Jurkat, Clone E6-1 (cell line): ENCODE results near the gene SHQ1.
"Not testable (repeated sequence)": the region's sequence is repeated elsewhere in the genome, so short reads cannot be mapped to it uniquely, and the experiment has no call there.

ENCODE experiments used
- DNase-seq: peaks from one replicate; pipeline ENCODE4 v3.0.0-alpha.2; 2011; ENCODE audit warnings: low read depth, low spot score
- H3K4me3 ChIP-seq: 2 replicates; pipeline ENCODE4 v1.5.1; 2011; ENCODE audit warnings: mild to moderate bottlenecking, low read length, control low read depth, moderate library complexity

SHQ1 gene

GRCh38 chr3:72810659-72811434 lies 37.4 kb downstream of the SHQ1 start:
- no peak overlapping the region for H3K4me3 ChIP-seq
- no peak for DNase-seq

- H3K4me3 ChIP-seq = no peak overlapping the region
- DNase-seq = no peak
Measured at GRCh38 chr3:72810063-72810462, 38.2 kb downstream of the SHQ1 start.

DNA sequence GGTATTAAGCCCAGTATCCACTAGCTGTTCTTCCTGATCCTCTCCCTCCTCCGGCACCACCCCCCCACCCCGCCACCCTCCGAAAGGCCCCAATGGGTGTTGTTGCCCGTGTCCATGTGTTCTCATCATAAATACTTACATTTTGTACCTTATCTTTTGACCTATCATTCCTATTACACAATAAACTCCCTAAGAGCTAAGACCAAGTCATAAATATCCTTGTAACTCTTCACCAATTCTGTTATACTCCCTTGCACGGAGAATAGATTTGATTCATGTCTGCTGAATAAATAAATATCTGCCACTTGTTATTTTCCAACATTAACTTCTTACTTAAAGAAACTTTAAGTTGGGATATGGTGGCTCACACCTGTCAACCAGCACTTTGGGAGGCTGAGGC lies 43.9 kb downstream of the SHQ1 start:
- H3K4me3 ChIP-seq = no peak overlapping the region
- DNase-seq = no peak

- H3K4me3 ChIP-seq = no peak overlapping the region
- DNase-seq = no peak
Measured at GRCh38 chr3:72803573-72803972, 44.7 kb downstream of the SHQ1 start.

DNA sequence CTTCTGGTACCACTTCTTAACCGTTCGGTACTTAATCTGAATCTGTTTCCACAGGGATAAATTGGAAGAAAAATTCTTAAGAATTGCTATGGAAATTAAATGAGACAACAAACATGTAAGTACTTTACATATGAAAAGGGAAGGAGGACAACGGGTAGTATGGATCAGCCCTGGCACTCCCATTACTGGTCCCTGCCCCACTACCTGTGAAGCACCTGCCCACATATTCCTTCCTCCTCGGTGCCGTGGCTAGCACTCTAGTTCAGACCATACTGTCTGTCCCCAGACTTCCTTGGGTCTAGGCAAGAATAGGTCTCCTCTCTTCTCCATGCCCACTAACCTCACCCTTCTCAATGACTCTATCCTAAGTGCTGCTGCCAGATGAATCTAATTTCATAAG lies 46.2 kb downstream of the SHQ1 start:
- no peak for DNase-seq

DNA sequence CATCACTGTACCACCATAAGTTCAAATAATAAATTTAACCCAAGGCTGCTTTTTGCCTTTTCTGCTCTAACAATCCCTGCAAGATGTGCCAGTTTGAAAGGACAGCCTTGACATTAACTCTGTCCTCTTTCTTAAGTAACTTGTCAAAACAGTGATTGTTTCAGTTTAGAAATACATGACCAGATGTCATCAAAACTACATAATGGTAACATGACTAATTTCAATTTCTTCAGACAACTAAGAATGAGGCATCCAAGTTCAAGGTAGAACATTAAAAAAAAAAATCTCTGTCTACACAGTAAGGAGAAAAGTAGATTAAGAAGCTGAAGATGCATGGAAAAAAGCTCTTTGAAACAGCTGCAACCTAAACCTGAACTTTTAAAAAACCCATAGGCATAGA lies 47.4 kb downstream of the SHQ1 start:
- no peak for DNase-seq
- no peak overlapping the region for H3K4me3 ChIP-seq

More for the DNA sequence above, 46.2 kb downstream of the SHQ1 start:
- H3K4me3 ChIP-seq = no peak overlapping the region

- H3K4me3 ChIP-seq = no peak overlapping the region
- no peak for DNase-seq
Measured at GRCh38 chr3:72798552-72799195, 49.6 kb downstream of the SHQ1 start.

- no peak overlapping the region for H3K4me3 ChIP-seq
- no peak for DNase-seq
Measured at GRCh38 chr3:72797773-72798543, 50.3 kb downstream of the SHQ1 start.

- DNase-seq = no peak
- H3K4me3 ChIP-seq = no peak overlapping the region
Measured at GRCh38 chr3:72794079-72794478, 54.2 kb downstream of the SHQ1 start.

GRCh38 chr3:72791161-72791560 lies 57.1 kb downstream of the SHQ1 start:
- DNase-seq = no peak
- no peak overlapping the region for H3K4me3 ChIP-seq

DNA sequence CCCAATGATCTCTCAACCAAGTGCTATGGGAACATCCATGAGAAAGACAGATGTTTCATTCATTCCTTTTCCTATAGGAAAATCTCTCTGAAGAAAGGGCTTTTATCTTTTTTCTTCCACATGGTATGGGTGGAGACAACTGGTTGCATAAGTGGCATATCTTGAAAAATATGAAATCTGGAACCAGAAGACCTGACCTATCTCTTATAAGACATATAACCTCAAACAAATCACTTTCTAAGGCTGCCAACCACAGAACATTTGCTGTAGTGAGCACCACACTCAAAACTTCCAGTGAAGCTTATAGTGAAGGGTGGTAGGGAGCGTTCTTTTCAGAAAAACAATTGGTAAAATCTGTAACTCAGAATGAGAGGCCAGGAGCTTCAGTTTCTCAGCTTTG lies 58.5 kb downstream of the SHQ1 start:
- no peak for DNase-seq
- no peak overlapping the region for H3K4me3 ChIP-seq

DNA sequence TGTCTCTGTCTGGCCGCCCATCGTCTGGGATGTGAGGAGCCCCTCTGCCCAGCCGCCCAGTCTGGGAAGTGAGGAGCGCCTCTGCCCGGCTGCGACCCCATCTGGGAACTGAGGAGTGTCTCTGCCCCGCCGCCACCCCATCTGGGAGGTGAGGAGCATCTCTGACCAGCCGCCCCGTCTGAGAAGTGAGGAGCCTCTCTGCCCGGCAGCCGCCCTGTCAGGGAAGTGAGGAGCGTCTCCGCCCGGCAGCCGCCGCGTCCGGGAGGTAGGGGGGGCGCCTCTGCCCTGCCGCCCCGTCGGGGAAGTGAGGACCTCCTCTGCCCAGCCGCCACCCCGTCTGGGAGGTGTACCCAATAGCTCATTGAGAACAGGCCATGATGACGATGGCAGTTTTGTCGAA lies 60.0 kb downstream of the SHQ1 start:
- not testable (repeated sequence) for DNase-seq, H3K4me3 ChIP-seq

GRCh38 chr3:72786668-72787067 lies 61.6 kb downstream of the SHQ1 start:
- no peak for DNase-seq
- no peak overlapping the region for H3K4me3 ChIP-seq

- DNase-seq = no peak
- H3K4me3 ChIP-seq = no peak overlapping the region
Measured at GRCh38 chr3:72784226-72784625, 64.0 kb downstream of the SHQ1 start.

DNA sequence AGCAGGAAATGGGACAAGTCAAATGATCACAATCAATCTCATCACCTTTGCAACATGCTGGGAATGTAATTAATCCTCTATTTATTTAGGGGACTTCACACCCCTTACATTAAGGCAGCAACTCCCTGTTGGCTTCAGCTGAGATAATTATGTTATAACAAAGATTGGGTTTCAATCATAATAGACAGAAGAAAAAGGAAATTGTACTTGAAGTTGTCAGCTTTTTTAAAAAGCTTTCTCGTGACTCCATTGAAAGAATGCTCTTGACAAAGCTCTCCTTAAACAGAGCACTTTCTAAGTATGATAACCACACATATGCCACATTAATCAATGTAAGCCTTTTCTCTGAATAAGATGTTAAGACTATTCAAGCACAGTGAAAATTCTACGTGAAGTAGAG lies 65.7 kb downstream of the SHQ1 start:
- no peak for DNase-seq
- H3K4me3 ChIP-seq = no peak overlapping the region

GRCh38 chr3:72769758-72770540 lies 78.3 kb downstream of the SHQ1 start:
- no peak overlapping the region for H3K4me3 ChIP-seq
- DNase-seq = no peak

GRCh38 chr3:72768936-72769335 lies 79.3 kb downstream of the SHQ1 start:
- H3K4me3 ChIP-seq = no peak overlapping the region
- DNase-seq = no peak

GRCh38 chr3:72768481-72768880 lies 79.8 kb downstream of the SHQ1 start:
- no peak overlapping the region for H3K4me3 ChIP-seq
- DNase-seq = no peak

DNA sequence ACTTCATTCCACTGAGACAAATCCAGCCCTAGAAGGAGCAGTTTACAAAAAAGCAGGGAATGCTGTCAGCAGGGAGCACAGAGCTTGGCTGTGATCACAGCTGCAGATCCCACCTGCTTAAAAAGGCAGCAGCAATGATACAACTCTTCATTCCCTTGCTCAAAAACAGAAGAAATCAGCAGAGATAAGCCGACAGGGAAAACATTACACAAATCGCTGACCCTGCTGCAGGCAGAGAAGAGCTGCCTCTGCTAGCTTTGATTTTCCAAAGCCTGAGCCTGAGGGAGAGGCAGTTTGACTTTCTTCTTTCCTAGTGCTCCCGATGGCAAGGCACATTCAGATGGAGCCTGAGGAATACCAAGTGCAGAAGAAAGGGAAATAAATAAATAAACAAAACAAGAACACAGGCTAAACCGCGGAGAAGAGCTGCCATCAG lies 80.2 kb downstream of the SHQ1 start:
- no peak for DNase-seq
- no peak overlapping the region for H3K4me3 ChIP-seq
